Stimulated activated naive CD8-positive, alpha-beta T cell treated with anti-CD3 and anti-CD28 coated beads, Interleukin-15, Interleukin-2, amounts not matched to agents 100 ng/mL and 50 ng/mL, for 24 hours (primary cell): ENCODE data around the gene TECPR2.
"Not testable (repeated sequence)": the region's sequence is repeated elsewhere in the genome, so short reads cannot be mapped to it uniquely, and the experiment has no call there.

Experiments
- H3K27ac Mint-ChIP-seq: one replicate; pipeline ENCODE4 v1.8.0; 2021; ENCODE audit warnings: mild to moderate bottlenecking, mixed read lengths
- H3K27me3 Mint-ChIP-seq: one replicate; pipeline ENCODE4 v1.8.0; 2021; ENCODE audit warnings: mixed read lengths
- H3K36me3 Mint-ChIP-seq: one replicate; pipeline ENCODE4 v1.8.0; 2021; ENCODE audit warnings: low read depth, mixed read lengths
- H3K4me1 Mint-ChIP-seq: one replicate; pipeline ENCODE4 v1.8.0; 2021; ENCODE audit warnings: low read depth, mixed read lengths
- H3K4me3 Mint-ChIP-seq: one replicate; pipeline ENCODE4 v1.8.0; 2021; ENCODE audit warnings: mild to moderate bottlenecking, mixed read lengths
- H3K9me3 Mint-ChIP-seq: one replicate; pipeline ENCODE4 v1.8.0; 2021; ENCODE audit warnings: mixed read lengths

The TECPR2 gene

GRCh38 chr14:102325791-102326345, 36.9 kb upstream of the TECPR2 start:
- Mint-ChIP-seq H3K4me3 (no peak overlapping the region), H3K27ac (no peak overlapping the region), H3K27me3 (no peaks in the 10 kb centered on the region), H3K36me3 (peaks cover 13% of the 10 kb centered on the region), H3K9me3 (no peaks in the 10 kb centered on the region), H3K4me1 (peaks cover 8% of the 10 kb centered on the region)

GRCh38 chr14:102326583-102326982, 36.2 kb upstream of the TECPR2 start:
- H3K36me3 Mint-ChIP-seq: peaks cover 13% of the 10 kb centered on the region
- no peaks in the 10 kb centered on the region for H3K9me3 Mint-ChIP-seq
- no peaks in the 10 kb centered on the region for H3K27me3 Mint-ChIP-seq
- peaks cover under 1% of the 10 kb centered on the region for H3K4me1 Mint-ChIP-seq
- no peak overlapping the region for H3K27ac Mint-ChIP-seq
- no peak overlapping the region for H3K4me3 Mint-ChIP-seq

GRCh38 chr14:102329381-102329780, 33.4 kb upstream of the TECPR2 start:
- not testable (repeated sequence) for H3K9me3 Mint-ChIP-seq, H3K4me3 Mint-ChIP-seq, H3K27me3 Mint-ChIP-seq, H3K27ac Mint-ChIP-seq, H3K4me1 Mint-ChIP-seq
- peaks cover 23% of the 10 kb centered on the region for H3K36me3 Mint-ChIP-seq

GRCh38 chr14:102330806-102331205, 31.9 kb upstream of the TECPR2 start:
- H3K4me3 Mint-ChIP-seq: no peak overlapping the region
- H3K9me3 Mint-ChIP-seq: no peaks in the 10 kb centered on the region
- H3K36me3 Mint-ChIP-seq: peaks cover 31% of the 10 kb centered on the region
- no peaks in the 10 kb centered on the region for H3K4me1 Mint-ChIP-seq
- H3K27ac Mint-ChIP-seq: no peak overlapping the region
- no peaks in the 10 kb centered on the region for H3K27me3 Mint-ChIP-seq

- Mint-ChIP-seq H3K27ac (no peak overlapping the region), H3K9me3 (no peaks in the 10 kb centered on the region), H3K4me1 (no peaks in the 10 kb centered on the region), H3K27me3 (no peaks in the 10 kb centered on the region), H3K4me3 (no peak overlapping the region), H3K36me3 (peaks cover 40% of the 10 kb centered on the region)
These were observed 29.4 kb upstream of the TECPR2 start for GRCh38 chr14:102333390-102333789.

- Mint-ChIP-seq H3K4me1 (no peaks in the 10 kb centered on the region), H3K36me3 (peaks cover 41% of the 10 kb centered on the region), H3K4me3 (no peak overlapping the region), H3K27me3 (no peaks in the 10 kb centered on the region), H3K9me3 (no peaks in the 10 kb centered on the region), H3K27ac (no peak overlapping the region)
These were observed 28.7 kb upstream of the TECPR2 start for GRCh38 chr14:102333795-102334705.

- Mint-ChIP-seq H3K4me3 (no peak overlapping the region), H3K27ac (no peak overlapping the region), H3K4me1 (no peaks in the 10 kb centered on the region), H3K9me3 (no peaks in the 10 kb centered on the region), H3K27me3 (no peaks in the 10 kb centered on the region), H3K36me3 (peaks cover 41% of the 10 kb centered on the region)
These were observed 27.6 kb upstream of the TECPR2 start for GRCh38 chr14:102335163-102335562.

- no peaks in the 10 kb centered on the region for H3K4me1 Mint-ChIP-seq
- peaks cover 47% of the 10 kb centered on the region for H3K36me3 Mint-ChIP-seq
- H3K27ac Mint-ChIP-seq: no peak overlapping the region
- no peaks in the 10 kb centered on the region for H3K9me3 Mint-ChIP-seq
- H3K27me3 Mint-ChIP-seq: no peaks in the 10 kb centered on the region
- no peak overlapping the region for H3K4me3 Mint-ChIP-seq
These were observed 24.0 kb upstream of the TECPR2 start for GRCh38 chr14:102338724-102339123.

GRCh38 chr14:102341566-102341965, 21.2 kb upstream of the TECPR2 start:
- no peaks in the 10 kb centered on the region for H3K27me3 Mint-ChIP-seq
- no peak overlapping the region for H3K27ac Mint-ChIP-seq
- H3K36me3 Mint-ChIP-seq: peaks cover 44% of the 10 kb centered on the region
- no peaks in the 10 kb centered on the region for H3K4me1 Mint-ChIP-seq
- H3K9me3 Mint-ChIP-seq: no peaks in the 10 kb centered on the region
- no peak overlapping the region for H3K4me3 Mint-ChIP-seq

- Mint-ChIP-seq H3K36me3 (peaks cover 49% of the 10 kb centered on the region), H3K9me3 (no peaks in the 10 kb centered on the region), H3K4me1 (no peaks in the 10 kb centered on the region), H3K27ac (no peak overlapping the region), H3K4me3 (no peak overlapping the region), H3K27me3 (no peaks in the 10 kb centered on the region)
These were observed 20.5 kb upstream of the TECPR2 start for GRCh38 chr14:102342238-102342637.

GRCh38 chr14:102344084-102344483, 18.7 kb upstream of the TECPR2 start:
- H3K4me3 Mint-ChIP-seq: no peak overlapping the region
- no peaks in the 10 kb centered on the region for H3K4me1 Mint-ChIP-seq
- H3K9me3 Mint-ChIP-seq: no peaks in the 10 kb centered on the region

GRCh38 chr14:102344485-102344884, 18.3 kb upstream of the TECPR2 start:
- H3K27me3 Mint-ChIP-seq: no peaks in the 10 kb centered on the region
- H3K27ac Mint-ChIP-seq: peak overlapping the region; percentile 16
- no peaks in the 10 kb centered on the region for H3K9me3 Mint-ChIP-seq
- no peak overlapping the region for H3K4me3 Mint-ChIP-seq
- peaks cover 55% of the 10 kb centered on the region for H3K36me3 Mint-ChIP-seq
- no peaks in the 10 kb centered on the region for H3K4me1 Mint-ChIP-seq

More at GRCh38 chr14:102344084-102344483, 18.7 kb upstream of the TECPR2 start:
- Mint-ChIP-seq H3K27ac (no peak overlapping the region), H3K36me3 (peaks cover 51% of the 10 kb centered on the region), H3K27me3 (no peaks in the 10 kb centered on the region)

- no peaks in the 10 kb centered on the region for H3K27me3 Mint-ChIP-seq
- H3K4me1 Mint-ChIP-seq: no peaks in the 10 kb centered on the region
- no peaks in the 10 kb centered on the region for H3K9me3 Mint-ChIP-seq
- H3K4me3 Mint-ChIP-seq: no peak overlapping the region
- H3K36me3 Mint-ChIP-seq: peaks cover 61% of the 10 kb centered on the region
- peak overlapping the region; percentile 70 for H3K27ac Mint-ChIP-seq
These were observed 17.5 kb upstream of the TECPR2 start for GRCh38 chr14:102345232-102345631.

- Mint-ChIP-seq H3K27ac (no peak overlapping the region), H3K4me3 (no peak overlapping the region), H3K36me3 (peaks cover 55% of the 10 kb centered on the region), H3K27me3 (no peaks in the 10 kb centered on the region), H3K9me3 (no peaks in the 10 kb centered on the region), H3K4me1 (no peaks in the 10 kb centered on the region)
These were observed 16.1 kb upstream of the TECPR2 start for GRCh38 chr14:102346645-102347044.

GRCh38 chr14:102348376-102348775, 14.4 kb upstream of the TECPR2 start:
- no peak overlapping the region for H3K27ac Mint-ChIP-seq
- H3K36me3 Mint-ChIP-seq: peaks cover 58% of the 10 kb centered on the region
- H3K4me1 Mint-ChIP-seq: peaks cover 8% of the 10 kb centered on the region
- H3K27me3 Mint-ChIP-seq: no peaks in the 10 kb centered on the region
- no peak overlapping the region for H3K4me3 Mint-ChIP-seq
- no peaks in the 10 kb centered on the region for H3K9me3 Mint-ChIP-seq
